GM19025 (cell line): ENCODE measurements around the gene SEPTIN10.
A peak's percentile ranks its signal among the peaks of the same experiment; 100 is the strongest.
"Not testable (repeated sequence)": the region's sequence is repeated elsewhere in the genome, so short reads cannot be mapped to it uniquely, and the experiment has no call there.

Source experiments
- ATAC-seq: cut with Tn5 transposase; IDR thresholded peaks from one replicate; pipeline ENCODE4 v1.9.1; 2021; ENCODE audit warnings: mild to moderate bottlenecking, low read depth, moderate library complexity; ENCODE audit not compliant: unreplicated experiment

The SEPTIN10 gene

DNA sequence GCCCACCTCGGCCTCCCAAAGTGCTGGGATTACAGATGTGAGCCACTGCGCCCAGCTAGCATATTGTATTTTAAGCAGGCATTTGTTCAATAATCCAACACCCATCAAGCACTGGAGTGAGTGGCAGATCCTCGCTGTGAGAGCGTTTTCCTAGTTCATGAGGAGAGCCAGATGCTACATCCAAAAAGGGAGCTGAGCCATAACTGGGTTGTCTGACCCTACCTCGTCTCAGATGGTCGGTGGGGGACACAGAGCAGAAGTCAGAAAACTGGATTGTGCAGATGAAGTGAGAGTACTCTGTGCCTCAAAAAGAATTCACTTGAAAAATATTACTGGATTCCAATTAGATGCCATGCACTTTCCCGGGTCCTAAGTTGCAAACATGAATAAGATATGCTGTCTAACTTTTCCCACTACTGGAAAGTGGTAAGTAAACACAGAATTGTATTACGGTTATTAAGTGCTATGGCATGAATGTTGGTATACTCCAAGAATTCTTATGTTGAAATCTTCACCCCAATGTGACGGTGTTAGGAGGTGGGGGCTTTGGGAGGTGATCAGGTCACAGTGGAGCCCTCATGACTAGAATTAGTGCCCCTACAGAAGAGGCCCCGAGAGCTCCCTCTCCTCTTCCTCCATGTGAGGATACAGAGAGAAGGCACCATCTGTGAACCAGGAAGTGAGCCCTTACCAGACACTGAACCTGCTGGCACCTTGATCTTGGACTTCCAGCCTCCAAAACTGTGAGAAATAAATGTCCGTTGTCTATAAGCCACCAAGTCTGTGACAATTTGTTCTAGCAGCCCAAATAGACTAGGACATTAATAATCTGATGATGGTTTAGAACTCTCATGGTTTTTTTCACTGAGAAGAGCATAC lies 21.9 kb upstream of the SEPTIN10 start:
- ATAC-seq = no peak

DNA sequence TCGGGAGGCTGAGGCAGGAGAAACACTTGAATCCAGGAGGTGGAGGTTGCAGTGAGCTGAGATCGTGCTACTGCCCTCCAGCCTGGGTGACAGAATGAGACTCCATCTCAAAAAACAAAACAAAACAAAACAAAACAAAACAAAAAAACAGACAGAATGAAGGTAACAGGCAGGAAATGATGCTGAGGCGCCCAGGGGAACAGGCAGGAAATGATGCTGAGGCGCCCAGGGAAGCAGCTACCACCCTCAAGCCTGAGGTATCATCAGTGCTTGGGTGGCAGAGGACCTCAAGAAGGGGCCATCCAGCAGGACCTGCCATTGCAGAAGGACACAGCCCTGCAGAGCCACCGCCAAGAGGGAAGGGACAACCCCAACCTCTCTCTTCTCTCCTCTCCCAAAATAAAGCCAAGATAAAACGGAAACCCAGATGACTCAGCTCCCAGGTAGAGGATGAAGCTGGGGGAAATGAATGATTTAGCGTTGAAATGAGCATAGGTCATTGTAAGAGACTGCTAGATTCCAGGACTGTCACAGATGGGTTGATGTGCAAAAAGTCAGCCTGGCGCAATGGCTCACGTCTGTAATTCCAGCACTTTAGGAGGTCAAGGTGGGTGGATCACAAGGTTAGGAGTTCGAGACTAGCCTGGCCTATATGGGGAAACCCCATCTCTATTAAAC lies 19.7 kb upstream of the SEPTIN10 start:
- no peak for ATAC-seq

DNA sequence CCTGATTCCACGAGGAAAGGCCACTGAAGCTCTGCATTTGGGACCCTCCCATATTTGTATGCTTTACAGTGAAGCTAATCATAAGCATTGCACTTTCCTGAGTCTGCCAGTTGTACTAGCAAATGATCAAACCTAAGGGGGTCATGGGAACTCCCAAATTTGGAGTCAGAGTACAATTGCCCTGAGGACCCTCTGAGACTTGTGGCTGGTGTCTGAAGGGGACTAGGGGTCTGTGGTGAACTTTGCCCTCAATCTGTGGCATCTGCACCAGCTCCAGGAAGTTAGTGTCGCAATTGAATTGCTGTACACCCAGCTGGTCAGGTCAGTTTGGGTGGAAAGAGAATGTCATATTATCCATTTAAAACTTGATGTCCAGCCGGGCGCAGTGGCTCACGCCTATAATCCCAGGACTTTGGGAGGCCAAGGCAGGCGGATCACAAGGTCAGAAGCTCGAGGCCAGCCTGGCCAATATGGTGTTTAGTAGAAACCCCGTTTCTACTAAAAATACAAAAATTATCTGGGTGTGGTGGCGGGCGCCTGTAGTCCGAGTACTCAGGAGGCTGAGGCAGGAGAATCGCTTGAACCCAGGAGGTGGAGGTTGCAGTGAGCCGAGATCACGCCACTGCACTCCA lies 18.5 kb upstream of the SEPTIN10 start:
- no peak for ATAC-seq

DNA sequence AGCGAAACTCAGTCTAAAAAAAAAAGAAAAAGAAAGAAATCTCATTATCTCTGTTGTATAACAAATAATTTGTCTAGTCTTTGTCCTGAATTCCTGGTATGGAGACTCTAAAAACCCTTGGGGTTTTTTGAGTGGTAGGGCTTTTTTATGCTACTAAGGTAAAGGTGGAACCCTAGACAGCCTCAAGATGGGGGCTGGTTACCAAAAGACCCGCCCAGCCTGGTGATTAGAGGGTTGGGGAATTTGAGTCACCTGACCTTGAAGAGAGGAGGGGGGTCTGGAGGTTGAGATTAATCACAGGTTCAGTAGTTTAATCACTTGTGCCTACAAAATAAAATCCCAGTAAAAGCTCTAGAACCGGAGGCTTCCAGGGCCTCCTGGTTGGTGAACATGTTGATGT lies 18.0 kb upstream of the SEPTIN10 start:
- ATAC-seq = no peak

DNA sequence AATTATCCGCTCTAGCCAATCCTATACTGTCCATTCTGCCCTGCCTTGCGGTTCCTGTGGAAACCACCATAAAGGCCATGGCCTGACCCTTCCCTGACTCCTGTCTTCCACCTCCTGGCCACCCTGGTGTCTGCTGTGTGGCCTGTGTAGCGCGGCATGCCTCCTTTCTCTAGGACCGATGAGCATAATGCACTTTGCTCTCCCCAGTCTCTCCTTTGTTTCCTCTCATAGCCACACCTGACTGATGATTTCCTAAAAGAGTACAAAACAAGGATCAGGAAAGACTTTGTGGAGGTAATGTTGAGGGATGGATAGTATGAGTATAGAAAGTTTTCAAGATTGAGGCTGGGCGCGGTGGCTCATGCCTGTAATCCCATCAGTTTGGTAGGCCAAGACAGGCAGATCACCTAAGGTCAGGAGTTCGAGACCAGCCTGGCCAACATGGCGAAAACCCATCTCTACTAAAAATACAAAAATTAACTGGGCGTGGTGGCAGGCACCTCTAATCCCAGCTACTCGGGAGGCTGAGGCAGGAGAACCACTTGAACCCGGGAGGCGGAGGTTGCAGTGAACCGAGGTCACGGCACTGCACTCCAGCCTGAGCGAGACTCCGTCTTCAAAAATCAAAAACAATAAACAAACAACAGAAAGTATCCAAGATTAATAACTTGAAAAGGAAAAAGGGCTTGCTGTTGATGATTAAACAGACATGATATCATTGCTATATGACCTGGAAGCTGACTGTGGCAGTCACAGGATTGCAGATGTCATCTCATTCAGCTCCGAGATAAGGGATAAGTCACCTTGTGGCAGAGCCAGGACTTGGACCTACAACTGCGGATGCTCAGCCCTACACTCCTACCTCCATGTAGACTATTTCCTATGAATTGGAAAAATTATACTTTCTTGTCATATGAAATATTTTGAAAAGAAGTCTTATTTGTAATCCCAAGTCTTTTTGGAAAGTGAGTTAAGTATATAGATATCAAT lies 17.0 kb upstream of the SEPTIN10 start:
- ATAC-seq = no peak

DNA sequence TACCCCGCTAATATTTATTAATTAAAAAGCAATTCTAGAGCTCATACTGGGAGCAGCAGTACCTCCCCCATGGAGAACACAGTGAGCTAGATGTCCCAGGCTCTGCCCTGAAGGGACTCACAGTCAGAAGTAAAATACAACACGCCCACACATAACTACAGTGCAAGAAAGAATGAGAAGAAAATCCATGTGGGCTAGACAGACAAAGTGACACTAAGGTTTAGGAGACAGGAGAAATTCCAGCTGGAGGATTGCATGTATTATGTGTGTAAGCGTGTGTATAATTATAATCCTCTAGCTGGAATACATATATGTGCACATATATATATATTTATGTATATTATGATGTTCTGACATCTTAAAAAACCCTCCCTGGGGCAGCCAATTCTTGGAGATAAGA lies 16.1 kb upstream of the SEPTIN10 start:
- no peak for ATAC-seq

DNA sequence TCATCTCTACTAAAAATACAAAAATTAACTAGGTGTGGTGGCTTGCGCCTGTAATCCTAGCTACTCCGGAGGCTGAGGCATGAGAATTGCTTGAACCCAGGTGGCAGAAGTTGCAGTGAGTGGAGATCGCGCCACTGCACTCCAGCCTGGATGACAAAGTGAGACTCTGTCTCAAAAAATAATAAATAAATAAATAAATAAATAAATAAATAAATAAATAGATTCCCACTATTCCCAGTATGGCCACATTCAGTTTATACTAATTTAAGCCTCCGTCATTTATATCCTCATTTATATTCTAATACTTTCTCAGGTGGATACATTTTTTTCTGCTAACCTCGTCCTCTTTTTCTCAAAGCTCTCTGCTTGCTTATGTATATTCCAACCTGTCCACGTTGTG lies 14.6 kb upstream of the SEPTIN10 start:
- ATAC-seq = not testable (repeated sequence)

DNA sequence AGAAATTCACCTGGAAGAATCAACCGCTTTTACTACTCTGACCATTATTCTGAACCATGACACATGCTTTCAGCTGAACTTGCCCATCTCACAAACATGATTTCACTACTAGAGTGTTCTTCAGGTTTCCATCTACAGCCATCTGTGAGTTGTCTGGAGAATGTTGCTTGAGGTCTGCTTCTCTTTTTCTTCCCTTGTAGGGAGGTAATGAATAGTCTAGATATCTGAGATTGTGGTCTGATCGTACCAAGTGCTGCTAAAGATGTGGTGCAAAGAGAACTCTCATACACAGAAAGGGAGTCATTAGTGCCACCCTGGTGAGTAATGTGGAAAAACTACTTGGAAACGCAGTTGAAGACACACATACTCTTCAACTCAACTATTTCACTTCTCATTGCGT lies 10.6 kb upstream of the SEPTIN10 start:
- ATAC-seq = no peak

DNA sequence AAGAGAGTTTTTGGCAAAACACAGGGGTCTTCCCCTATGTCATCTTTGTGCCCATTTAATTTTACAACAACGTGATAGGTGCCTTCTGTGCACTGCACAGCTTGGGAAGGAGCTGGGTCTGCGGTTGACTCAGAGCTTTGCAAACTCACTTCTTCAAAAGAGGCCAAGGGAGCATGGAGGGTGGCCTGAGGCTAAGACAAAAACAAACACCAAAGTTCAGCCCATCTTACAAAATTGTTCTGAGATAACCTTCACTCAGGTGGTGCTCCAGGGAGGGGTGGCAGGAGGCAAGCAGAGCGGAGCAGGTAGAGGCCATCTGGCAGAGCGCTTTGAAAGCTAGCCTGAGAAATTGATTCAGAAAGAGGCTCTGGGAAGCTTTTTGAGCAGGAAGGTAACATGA lies 10.2 kb upstream of the SEPTIN10 start:
- no peak for ATAC-seq

DNA sequence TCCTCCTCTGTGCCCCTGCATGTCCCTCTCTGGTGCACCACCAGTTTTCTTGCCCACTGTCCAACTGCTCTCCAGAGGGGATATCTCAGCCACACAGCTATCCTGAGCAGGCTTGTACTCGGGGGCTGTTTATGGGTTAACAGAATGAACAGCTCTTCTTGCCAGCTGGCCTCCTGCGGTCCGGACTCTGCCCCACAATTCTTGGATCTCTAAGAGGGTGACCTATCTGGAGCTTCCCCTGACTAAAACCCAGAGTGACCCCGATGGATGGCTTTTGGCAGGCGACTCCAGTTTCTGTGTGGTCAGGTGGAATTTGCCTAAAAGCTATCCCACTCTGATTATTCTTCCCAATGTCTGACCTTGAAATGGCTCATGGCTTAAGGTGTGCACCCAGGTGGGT lies 9.5 kb upstream of the SEPTIN10 start:
- no peak for ATAC-seq

DNA sequence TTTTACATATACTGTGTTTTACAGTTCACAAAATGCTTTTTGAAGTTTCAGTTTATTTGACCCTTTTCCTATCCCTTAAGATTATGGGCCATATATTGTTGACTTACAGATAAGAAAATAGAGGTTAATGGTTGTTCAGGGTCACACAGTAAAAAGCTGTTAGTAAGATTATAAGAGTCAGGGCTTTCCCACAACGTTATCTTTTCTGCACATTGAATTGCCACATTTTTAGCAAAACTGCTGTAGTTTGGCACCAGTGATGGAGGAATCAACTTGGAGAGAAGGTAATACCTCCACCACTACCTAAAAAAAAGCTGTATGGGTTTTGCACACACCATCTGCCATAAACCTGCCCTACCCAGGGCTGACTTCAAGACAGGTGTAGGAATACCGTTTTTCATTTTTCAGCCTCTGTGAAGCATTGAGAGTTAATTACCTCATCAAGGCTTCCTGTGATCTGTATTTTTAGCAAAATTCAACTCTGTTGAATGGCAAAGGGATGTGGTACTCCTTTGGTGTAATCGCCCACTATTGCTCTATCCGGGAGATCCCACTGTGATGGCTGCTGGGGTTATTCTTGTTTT lies 5.4 kb upstream of the SEPTIN10 start:
- no peak for ATAC-seq

DNA sequence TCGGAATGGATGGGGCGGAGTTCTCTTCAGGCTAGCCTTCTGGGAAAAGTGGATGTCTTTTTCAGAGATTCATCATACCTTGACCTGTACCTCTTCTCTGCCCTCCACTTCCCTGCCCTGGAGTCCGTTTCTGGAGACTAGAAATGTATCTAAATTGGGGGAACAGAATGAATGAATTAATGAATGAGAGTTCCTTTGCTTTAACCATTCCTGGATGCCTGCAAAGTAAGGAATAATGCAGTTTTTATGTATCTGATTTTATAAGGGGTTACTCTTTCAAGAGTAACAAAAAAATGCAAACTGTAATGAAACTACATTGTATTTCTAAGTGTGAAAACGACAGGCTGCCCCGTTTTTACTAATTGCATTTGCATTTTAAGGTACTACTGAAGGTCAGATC lies 2.4 kb upstream of the SEPTIN10 start:
- no peak for ATAC-seq

DNA sequence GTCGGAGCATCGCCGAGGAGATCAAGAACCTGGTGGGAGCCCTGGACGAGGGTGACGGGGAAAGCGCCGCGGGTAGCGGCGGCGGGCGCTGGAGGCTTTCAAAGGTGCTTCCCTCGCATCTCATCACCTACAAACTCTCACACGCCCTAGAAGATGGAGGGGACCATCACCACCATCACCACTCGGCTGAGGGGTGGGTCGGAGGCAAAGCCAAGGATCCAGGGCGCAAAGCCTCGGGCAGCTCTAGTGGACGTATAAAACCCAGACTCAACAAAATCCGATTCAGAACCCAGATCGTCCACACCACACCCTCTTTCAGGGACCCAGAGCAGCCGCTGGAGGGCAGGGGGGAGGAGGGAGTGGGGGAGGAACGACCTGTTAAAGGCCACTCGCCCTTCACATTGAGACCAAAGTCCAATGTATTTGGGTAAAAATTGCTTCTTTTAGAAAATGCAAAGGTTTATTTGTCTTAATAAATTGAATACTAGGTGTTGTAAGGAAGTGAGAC lies 1.9 kb upstream of the SEPTIN10 start:
- ATAC-seq = no peak

DNA sequence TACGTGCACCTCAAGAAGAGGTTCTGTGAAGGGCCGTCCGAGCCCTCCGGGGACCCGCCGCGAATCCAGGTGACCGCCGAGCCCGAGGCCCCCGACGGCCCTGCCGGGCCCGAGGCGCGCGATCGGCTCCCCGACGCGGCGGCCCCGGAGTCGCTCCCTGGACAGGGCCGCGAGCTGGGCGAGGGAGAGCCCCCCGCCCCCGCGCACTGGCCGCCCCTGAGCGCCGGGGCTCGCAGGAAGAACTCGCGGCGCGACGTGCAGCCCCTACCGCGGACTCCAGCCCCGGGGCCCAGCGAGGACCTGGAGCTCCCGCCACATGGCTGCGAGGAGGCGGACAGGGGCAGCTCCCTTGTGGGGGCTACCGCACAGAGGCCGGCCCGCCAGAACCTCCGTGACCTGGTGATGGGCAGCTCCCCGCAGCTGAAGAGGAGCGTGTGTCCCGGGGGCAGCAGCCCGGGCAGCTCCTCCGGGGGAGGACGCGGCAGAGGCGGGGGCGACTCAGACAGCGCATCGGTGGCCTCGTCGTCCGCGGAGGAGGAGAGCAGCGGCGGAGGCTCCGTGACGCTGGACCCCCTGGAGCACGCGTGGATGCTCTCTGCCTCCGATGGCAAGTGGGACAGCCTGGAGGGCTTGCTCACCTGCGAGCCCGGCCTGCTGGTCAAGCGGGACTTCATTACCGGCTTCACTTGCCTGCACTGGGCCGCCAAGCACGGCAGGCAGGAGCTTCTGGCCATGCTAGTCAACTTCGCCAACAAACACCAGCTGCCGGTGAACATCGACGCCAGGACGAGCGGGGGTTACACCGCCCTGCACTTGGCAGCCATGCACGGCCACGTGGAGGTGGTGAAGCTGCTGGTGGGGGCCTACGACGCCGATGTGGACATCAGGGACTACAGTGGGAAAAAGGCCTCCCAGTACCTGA lies 1.2 kb upstream of the SEPTIN10 start:
- ATAC-seq = no peak

DNA sequence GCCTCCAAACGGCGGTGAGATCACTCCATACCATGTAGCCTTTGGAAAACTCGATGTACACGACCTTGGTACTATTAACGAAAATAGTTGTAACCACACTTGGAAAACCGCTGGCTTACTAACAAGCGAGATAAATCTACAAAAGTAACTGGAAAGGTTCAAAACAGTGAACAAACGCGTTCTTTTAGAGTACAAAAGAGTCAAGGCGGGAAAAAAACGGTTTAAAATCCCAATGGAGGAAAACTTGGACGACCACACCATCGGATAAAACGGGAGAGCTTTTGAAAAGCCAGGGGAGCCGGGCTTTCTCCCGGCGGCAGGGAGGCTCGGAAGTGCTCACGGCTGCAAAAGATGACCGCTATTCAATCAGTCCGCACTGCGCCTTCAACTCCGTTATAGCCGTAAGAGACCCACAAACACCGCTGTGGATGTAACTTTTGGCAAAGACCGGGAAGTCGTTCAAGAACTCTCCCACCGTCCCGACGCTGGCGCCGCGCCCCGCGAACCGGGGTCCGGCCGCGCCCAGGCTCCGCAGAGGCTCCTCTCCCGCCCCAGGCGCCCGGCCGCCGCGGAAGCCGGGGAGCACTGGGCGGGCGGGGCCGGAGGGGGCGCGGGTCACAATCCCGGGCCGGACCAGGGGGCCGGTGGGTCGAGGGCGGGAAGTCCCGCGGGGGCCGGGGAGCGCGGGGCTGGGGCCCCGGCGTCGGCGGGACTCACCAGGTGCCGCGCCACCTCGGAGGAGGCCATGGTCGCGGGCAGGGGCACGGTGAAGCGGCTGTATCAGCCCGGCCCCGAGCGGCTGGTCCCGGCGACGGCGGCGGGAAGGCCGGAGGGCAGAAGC lies 465 bp downstream of the SEPTIN10 start:
- ATAC-seq = peak; percentile 30

DNA sequence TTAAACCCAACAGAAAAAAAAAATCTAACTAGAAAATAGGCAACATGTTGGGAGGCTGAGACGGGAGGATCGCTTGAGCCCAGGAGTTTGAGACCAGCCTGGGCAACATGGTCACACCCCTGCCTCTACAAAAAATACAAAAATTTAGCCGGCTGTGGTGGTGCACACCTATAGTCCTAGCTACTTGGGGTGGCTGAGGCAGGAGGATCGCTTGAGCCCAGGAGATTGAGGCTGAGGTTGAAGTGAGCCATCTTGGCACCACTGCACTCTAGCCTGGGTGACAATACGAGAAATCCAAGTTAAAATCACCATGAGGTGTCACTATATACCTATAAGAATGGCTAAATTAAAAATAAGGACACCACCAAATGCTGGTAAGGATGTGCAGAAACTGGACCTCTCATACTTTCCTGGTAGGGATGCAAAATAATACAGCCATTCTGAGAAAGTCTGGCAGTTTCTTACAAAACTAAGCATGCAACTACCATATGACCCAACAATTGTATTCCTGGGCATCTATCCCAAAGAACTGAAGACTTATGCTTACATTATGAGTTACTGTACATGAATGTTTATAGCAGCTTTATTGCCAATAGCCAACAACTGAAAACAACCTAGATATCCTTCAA lies 2.2 kb downstream of the SEPTIN10 start:
- ATAC-seq = no peak

DNA sequence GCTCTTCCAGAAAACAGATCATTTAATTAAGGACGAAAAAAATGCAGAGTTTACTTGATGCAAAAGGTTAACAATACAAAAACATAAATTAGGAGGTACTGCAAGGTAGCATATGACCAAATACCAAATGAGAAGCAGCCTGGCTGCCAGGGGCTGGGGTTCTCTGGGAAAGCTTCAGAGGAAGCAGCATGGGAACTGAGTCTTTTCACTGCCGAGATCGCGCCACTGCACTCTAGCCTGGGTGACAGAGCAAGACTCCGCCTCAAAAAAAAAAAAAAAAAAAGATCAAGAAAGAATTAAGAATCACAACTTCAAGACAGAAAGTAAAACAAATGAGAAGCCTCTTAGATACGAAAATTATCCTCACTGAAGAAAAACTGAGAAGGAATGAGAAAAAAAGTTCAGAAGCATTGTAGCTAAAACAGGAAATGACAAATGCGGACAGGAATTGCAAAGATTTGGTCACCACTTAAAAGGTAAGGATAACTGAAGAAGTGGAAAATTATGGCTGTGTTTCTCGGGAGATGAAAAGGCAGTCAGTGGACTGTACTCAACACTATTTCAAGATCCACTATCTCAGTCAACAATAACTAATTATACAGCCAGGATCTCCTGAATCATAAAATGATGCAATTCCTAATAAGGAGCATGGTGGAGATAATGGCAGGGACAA lies 4.3 kb downstream of the SEPTIN10 start:
- ATAC-seq = no peak
